ENCODE measurements around the gene ZNF526.

GRCh38 chr19:42189133-42189532 is 31.0 kb upstream of the ZNF526 start:
- no peak for TF ChIP-seq TOX (CRISPR knock-in tag; IDR thresholded peaks at IDR 0.05; ENCODE audit: borderline replicate concordance)
- TF ChIP-seq GLIS3 (CRISPR knock-in tag; IDR thresholded peaks at IDR 0.05): no peak
- no peak for TF ChIP-seq BACH2 (CRISPR knock-in tag; IDR thresholded peaks at IDR 0.05; ENCODE audit: borderline replicate concordance)
- TF ChIP-seq ZFP30 (CRISPR knock-in tag; IDR thresholded peaks at IDR 0.05): no peak
- no peak for TF ChIP-seq CSRNP3 (CRISPR knock-in tag; IDR thresholded peaks at IDR 0.05)
- TF ChIP-seq, protein P1, sequence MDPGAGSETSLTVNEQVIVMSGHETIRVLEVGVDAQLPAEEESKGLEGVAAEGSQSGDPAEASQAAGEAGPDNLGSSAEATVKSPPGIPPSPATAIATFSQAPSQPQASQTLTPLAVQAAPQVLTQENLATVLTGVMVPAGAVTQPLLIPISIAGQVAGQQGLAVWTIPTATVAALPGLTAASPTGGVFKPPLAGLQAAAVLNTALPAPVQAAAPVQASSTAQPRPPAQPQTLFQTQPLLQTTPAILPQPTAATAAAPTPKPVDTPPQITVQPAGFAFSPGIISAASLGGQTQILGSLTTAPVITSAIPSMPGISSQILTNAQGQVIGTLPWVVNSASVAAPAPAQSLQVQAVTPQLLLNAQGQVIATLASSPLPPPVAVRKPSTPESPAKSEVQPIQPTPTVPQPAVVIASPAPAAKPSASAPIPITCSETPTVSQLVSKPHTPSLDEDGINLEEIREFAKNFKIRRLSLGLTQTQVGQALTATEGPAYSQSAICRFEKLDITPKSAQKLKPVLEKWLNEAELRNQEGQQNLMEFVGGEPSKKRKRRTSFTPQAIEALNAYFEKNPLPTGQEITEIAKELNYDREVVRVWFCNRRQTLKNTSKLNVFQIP (CRISPR knock-in tag; IDR thresholded peaks at IDR 0.05; ENCODE audit: borderline replicate concordance, low read depth): no peak
- TF ChIP-seq PPARA (CRISPR knock-in tag; IDR thresholded peaks at IDR 0.05; ENCODE audit: borderline replicate concordance): no peak
- TF ChIP-seq, protein P2, sequence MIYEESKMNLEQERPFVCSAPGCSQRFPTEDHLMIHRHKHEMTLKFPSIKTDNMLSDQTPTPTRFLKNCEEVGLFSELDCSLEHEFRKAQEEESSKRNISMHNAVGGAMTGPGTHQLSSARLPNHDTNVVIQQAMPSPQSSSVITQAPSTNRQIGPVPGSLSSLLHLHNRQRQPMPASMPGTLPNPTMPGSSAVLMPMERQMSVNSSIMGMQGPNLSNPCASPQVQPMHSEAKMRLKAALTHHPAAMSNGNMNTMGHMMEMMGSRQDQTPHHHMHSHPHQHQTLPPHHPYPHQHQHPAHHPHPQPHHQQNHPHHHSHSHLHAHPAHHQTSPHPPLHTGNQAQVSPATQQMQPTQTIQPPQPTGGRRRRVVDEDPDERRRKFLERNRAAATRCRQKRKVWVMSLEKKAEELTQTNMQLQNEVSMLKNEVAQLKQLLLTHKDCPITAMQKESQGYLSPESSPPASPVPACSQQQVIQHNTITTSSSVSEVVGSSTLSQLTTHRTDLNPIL (CRISPR knock-in tag; IDR thresholded peaks at IDR 0.05; ENCODE audit: low read depth): no peak
- no peak for TF ChIP-seq RARB (CRISPR knock-in tag; IDR thresholded peaks at IDR 0.05)
- no peak for TF ChIP-seq ESRRG (CRISPR knock-in tag; IDR thresholded peaks at IDR 0.05)
- TF ChIP-seq ARNTL (CRISPR knock-in tag; IDR thresholded peaks at IDR 0.05; ENCODE audit: borderline replicate concordance, low read depth): no peak

Data from SK-N-SH treated with all-trans-retinoic acid at 6 μM for 48 hours (cell line).